Urothelium cell line (cell line): Measurements from ENCODE around the gene B4GALT2.

Experiments used
- DNase-seq: peaks from one replicate; pipeline ENCODE4 v3.0.0; 2011; ENCODE audit warnings: low spot score, mixed read lengths
- FAIRE-seq: peaks from 2 replicates; lab custom pipeline; 2011; peaks lifted over from hg19 to GRCh38; lab: Jason Lieb, UNC

B4GALT2 gene

GRCh38 chr1:44024903-44025525, 46.0 kb downstream of the B4GALT2 start:
- FAIRE-seq = no peak
- DNase-seq = no peak

GRCh38 chr1:44025816-44026215, 46.8 kb downstream of the B4GALT2 start:
- FAIRE-seq (no peak), DNase-seq (no peak)

GRCh38 chr1:44027320-44027719, 48.3 kb downstream of the B4GALT2 start:
- DNase-seq (no peak), FAIRE-seq (no peak)

- peak; percentile 66 for DNase-seq
These were observed 50.4 kb downstream of the B4GALT2 start for GRCh38 chr1:44029260-44029910.

GRCh38 chr1:44029911-44030604, 51.0 kb downstream of the B4GALT2 start:
- FAIRE-seq (peak; percentile 81), DNase-seq (peak; percentile 97)

More at GRCh38 chr1:44029260-44029910, 50.4 kb downstream of the B4GALT2 start:
- FAIRE-seq = peak; percentile 23

GRCh38 chr1:44030605-44031251, 51.7 kb downstream of the B4GALT2 start:
- DNase-seq (peak; percentile 63), FAIRE-seq (no peak)

- DNase-seq (peak; percentile 76), FAIRE-seq (no peak)
These were observed 52.5 kb downstream of the B4GALT2 start, which contains the start of gene SLC6A9 for GRCh38 chr1:44031252-44032169. SLC6A9 (minus strand) TSS chr1:44031462; CDS start chr1:44024277, 7,185 bp downstream.

GRCh38 chr1:44032170-44032790, 53.3 kb downstream of the B4GALT2 start:
- no peak for DNase-seq
- FAIRE-seq = no peak

- DNase-seq (no peak), FAIRE-seq (no peak)
These were observed 54.1 kb downstream of the B4GALT2 start for GRCh38 chr1:44033041-44033575.

- DNase-seq (no peak), FAIRE-seq (no peak)
These were observed 54.7 kb downstream of the B4GALT2 start for GRCh38 chr1:44033756-44034155.

GRCh38 chr1:44034423-44034822, 55.4 kb downstream of the B4GALT2 start:
- DNase-seq (no peak), FAIRE-seq (no peak)

- FAIRE-seq (peak; percentile 75), DNase-seq (no peak)
These were observed 56.1 kb downstream of the B4GALT2 start for GRCh38 chr1:44034976-44035716.

- no peak for FAIRE-seq
- no peak for DNase-seq
These were observed 56.9 kb downstream of the B4GALT2 start for GRCh38 chr1:44035726-44036408.

GRCh38 chr1:44036409-44037139, 57.6 kb downstream of the B4GALT2 start:
- DNase-seq (peak; percentile 81), FAIRE-seq (peak; percentile 88)

GRCh38 chr1:44037154-44037553, 58.1 kb downstream of the B4GALT2 start:
- DNase-seq (no peak), FAIRE-seq (peak; percentile 66)

GRCh38 chr1:44038876-44039657, 60.1 kb downstream of the B4GALT2 start:
- DNase-seq = no peak
- FAIRE-seq = no peak

GRCh38 chr1:44040418-44040817, 61.4 kb downstream of the B4GALT2 start:
- no peak for FAIRE-seq

More at GRCh38 chr1:44040418-44040817, 61.4 kb downstream of the B4GALT2 start:
- DNase-seq = no peak
